Occipital lobe (tissue), 2 donors: ENCODE results near the gene PSMB1. TPM values are rescaled to one million over a fixed set of nuclear protein-coding genes. Genes with fewer than 3 reads are reported as not detected.
"Not testable (repeated sequence)": the region's sequence is repeated elsewhere in the genome, so short reads cannot be mapped to it uniquely, and the experiment has no call there.

Source experiments
- DNase-seq: peaks from one replicate; lab custom pipeline; 2025; lab: John Stamatoyannopoulos, UW
- total RNA-seq: library from RNA; depleted of rRNA; stranded (reverse); fragments of >200 nt; gene quantifications from one replicate; pipeline ENCODE4 v1.2.3, GENCODE V29; 2014

Gene PSMB1
- total RNA-seq, 1 donor from 2014 or later, result 203 TPM

GRCh38 chr6:170502733-170503413 lies 50.2 kb downstream of the PSMB1 start:
- DNase-seq, result not testable (repeated sequence)

GRCh38 chr6:170502268-170502667 lies 50.8 kb downstream of the PSMB1 start:
- DNase-seq, result not testable (repeated sequence)

GRCh38 chr6:170500955-170501590 lies 52.0 kb downstream of the PSMB1 start:
- DNase-seq, result no peak

- no peak for DNase-seq
These were observed 55.2 kb downstream of the PSMB1 start for GRCh38 chr6:170497841-170498301.

GRCh38 chr6:170493354-170493753 lies 59.8 kb downstream of the PSMB1 start:
- DNase-seq, result no peak

GRCh38 chr6:170490259-170490658 lies 62.8 kb downstream of the PSMB1 start:
- DNase-seq, result no peak

- no peak for DNase-seq
These were observed 63.3 kb downstream of the PSMB1 start for GRCh38 chr6:170489836-170490235.

GRCh38 chr6:170487707-170488329 lies 65.3 kb downstream of the PSMB1 start:
- no peak for DNase-seq

GRCh38 chr6:170485159-170485558 lies 67.9 kb downstream of the PSMB1 start:
- DNase-seq, result no peak

Other genes with a start within 250 kb of the PSMB1 start
- 62.4 TPM for gene FAM120B, start 246.5 kb downstream of the PSMB1 start, total RNA-seq
- 15.8 TPM for gene TBP, start 1.1 kb upstream of the PSMB1 start, total RNA-seq
- 42.6 TPM for gene PDCD2, start 31.3 kb upstream of the PSMB1 start, total RNA-seq